GM18517 (cell line): ENCODE results near the gene TAS2R10.

Experiments used
- ATAC-seq: cut with Tn5 transposase; IDR thresholded peaks from one replicate; pipeline ENCODE4 v1.9.1; 2021; ENCODE audit warnings: mild to moderate bottlenecking, moderate library complexity; ENCODE audit not compliant: unreplicated experiment

Gene TAS2R10

GRCh38 chr12:10783252-10783651 lies 42.9 kb downstream of the TAS2R10 start:
- ATAC-seq, result no peak

DNA sequence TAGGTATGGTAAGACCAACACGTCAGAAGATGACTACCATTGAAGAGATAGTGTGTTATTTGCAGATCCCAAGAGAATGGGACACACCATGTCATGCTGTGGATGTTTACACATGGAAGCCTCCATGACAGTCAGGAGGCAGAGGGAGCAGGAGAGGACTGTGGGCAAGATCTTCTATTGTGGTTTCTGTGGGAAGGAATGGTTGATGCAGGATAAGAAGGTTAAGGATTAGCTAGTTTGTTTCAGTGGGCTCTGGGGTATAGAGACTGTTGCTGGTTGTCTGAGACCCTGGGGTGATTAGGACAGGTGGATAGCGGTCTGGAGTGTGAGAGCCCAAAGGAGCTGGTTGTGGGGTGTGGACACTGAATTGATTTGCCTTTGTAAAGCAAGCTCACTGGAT lies 47.1 kb downstream of the TAS2R10 start:
- no peak for ATAC-seq
